Stimulated activated CD4-positive, alpha-beta T cell treated with anti-CD3 and anti-CD28 coated beads, TNF-alpha, amount 100 ng/mL, for 48 hours (primary cell): Measurements from ENCODE around the gene IL1RAPL2.
"Not testable (repeated sequence)": the region's sequence is repeated elsewhere in the genome, so short reads cannot be mapped to it uniquely, and the experiment has no call there.

ENCODE experiments used
- DNase-seq, 3 donors: peaks; one replicate each; pipeline ENCODE4 v3.0.0-alpha.2; 2020; ENCODE audit warnings: low read depth in 3 of 3

The IL1RAPL2 gene

DNA sequence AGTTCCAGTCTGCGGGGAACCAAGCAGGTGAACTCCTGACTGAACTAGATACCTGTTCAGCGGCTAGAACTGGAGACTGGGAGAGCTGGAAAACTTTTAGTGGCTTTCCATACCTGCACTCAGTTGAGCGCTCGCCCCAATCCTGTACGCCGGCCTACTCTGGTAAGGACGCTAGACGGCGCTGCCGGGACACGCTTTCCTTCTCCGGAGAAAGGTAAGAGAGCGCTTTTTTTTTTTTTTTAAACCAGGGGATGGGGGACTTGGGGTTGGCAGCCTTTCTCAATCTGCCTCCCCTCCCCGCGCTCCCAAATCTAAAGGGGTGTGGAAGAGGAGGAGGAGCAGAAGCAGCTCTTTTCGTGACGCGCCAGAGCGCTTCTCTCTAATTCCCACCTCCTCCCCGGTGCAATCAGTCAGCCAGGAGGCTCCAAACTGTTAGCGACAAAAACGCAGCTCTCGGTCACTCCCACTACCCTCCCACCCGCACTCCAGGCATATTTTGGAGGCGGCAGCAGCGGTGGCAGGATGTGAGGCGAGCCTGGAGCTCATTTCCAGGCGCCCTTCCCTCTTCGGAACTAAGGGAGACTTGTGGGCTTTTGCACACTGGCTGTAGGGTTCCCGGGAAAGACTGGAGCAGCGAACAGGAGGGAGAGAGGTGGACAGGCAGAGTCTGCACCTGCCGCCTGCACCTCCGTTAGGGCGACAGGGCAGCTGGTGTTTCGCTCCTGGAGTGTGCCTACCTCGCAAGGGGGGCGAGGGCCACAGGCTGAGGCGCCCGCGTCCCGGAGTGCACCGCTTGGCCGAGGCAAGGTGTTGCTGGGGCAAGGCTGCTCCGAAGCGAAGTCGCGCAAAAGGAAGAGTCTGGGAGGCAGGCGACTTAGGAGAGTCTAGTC, at the start of gene IL1RAPL2:
Gene IL1RAPL2, plus strand, starts transcription at position 409 of the 890 bp plus-strand sequence.
- peak in 1 of 3 donors; percentile 6 for DNase-seq

DNA sequence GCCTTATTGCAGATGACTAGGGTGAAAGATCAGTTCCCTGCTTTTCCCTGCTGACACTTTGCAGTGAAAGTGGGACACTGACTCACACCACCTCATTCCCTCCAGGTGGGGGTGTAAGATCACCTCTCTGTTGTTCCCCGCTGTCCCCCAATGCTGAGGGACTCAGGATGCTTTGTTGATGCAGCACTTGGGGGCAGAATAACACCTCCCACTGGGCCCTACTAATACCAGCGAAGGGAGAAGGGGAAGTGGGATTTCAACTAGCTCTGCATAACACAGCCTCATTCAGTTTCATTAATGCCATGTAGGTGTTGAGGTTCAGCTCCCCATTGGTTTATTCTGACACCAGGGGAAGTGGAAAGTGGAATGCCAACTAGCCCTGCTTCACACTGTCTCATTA, 43.6 kb upstream of the IL1RAPL2 start:
- no peak for DNase-seq

DNA sequence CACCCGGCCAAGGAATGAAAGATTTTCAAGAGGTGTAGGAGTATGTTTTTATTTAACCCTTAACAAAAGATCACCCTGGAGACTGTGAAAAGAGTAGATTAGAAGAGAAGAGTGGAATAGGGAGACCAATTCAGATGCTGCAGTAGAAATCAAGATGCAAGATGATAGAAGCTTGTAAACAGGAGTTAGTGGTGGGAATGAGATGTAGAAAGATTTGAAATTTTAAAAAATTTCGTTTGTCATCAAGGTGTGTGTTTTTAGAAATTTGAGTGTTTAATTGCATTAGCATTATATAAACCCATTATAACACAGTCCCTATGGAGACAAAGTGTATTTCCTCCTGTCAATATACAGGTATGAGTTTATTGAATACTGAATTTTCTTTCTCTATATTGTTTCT, 42.1 kb upstream of the IL1RAPL2 start:
- no peak for DNase-seq

GRCh38 chrX:104539081-104539480, 26.9 kb upstream of the IL1RAPL2 start:
- DNase-seq = no peak

DNA sequence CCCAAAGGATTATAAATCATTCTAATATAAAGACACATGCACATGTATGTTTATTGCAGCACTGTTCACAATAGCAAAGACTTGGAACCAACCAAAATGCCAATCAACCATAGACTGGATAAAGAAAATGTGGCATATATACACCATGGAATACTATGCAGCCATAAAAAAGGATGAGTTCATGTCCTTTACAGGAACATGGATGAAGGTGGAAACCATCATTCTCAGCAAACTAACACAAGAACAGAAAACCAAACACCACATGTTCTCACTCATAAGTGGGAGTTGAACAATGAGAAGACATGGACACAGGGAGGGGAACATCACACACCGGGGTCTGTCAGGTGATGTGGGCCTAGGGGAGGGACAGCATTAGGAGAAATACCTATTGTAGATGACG, 23.6 kb upstream of the IL1RAPL2 start:
- not testable (repeated sequence) for DNase-seq

DNA sequence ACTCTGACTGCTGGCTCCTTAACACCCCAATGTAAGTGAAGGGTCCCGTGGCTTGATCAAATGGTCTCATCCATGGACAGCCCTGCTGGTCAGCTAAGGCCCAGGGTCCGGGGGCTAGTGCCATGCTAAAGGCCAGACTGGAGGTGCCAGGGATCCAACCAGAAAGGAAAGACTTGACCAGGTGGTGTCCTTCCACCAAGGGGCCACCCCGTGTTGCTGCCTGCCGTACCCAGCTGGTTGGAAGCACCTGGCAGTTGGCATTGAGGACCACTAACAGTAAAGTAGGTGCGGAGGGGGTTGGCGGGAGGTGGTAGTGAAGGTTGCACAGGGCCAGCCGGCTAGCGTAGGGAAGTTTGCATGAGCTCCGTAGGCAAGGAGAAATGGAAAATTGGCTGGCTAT, 1.7 kb upstream of the IL1RAPL2 start:
- no peak for DNase-seq

DNA sequence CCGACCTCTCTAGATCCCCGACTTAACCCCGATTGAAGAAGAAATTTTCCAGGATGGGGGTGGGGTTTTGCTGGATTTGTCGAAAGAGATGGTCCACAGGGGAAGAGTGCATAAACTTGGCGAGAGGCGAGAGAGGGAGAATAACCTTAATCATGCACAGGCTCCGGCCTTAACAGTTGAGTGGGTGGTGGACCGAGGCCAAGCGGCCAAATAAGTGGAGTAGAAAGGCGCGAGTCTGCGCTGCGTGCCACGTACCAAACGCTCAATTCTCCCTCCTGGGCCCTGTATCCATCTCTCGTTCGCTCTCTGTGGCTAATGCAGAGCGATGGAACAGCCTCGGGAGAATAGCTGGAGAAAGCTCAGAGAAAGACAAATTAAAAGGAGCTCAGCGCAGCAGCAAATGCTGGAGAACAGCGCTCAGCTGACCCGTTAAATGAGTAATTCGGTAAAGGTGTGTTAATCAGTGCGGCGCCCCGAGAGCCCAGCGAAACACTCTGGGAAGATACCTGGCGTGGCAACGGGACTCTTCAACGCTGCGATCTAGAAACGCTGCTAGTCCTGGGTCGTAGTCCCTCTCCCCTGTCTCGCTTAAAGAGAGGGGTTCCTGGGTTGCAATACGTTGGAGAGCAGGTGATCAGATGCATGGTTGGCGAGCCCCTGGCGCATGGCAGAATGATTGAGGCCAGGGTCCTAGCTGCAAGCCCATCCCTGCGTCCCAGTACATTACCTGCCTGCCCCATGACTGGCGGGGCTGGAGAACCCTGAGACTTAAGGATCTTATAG, 887 bp upstream of the IL1RAPL2 start:
- DNase-seq = no peak

DNA sequence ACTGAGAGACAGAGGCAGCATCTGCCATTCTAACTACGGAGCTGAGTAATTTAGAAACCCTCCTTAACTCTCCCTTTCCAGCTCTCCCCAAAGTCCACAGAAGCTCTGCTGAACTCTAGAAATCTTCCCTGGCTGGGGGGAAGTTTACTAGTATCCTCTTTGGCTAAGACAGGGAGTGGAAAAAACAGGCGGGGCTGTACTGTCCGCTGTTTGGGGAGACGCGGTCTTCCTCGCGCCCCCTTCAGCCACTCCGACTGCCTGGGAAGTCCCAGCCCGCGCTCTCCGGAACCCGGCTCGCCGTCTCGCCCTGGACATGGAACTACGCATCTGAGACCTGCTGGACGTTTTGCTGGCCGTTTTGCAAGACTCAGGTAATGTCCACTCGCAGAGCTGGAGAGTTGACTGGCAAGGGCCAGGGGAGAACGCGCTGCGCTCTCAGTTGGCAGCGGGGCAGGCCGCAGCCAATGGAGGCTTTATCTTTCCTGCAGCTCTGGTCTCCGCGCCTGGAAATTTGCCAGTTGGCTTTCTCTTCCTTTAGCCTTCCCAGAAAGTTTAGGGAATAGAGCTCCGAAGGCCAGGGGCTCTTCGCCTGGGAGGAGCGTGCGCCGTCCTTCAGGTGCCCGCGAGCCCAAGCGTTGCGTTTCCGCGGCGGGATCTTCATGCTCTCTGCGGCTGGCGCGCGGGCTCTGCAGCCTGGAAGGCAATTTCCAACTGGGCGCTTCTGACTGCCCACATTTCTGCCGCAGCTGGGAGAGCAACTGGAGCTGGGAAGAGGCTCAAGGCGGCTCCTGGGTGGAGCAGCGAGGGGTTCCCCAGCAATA, 892 bp downstream of the IL1RAPL2 start:
- DNase-seq = no peak

GRCh38 chrX:104567506-104567905, 1.5 kb downstream of the IL1RAPL2 start:
- no peak for DNase-seq

DNA sequence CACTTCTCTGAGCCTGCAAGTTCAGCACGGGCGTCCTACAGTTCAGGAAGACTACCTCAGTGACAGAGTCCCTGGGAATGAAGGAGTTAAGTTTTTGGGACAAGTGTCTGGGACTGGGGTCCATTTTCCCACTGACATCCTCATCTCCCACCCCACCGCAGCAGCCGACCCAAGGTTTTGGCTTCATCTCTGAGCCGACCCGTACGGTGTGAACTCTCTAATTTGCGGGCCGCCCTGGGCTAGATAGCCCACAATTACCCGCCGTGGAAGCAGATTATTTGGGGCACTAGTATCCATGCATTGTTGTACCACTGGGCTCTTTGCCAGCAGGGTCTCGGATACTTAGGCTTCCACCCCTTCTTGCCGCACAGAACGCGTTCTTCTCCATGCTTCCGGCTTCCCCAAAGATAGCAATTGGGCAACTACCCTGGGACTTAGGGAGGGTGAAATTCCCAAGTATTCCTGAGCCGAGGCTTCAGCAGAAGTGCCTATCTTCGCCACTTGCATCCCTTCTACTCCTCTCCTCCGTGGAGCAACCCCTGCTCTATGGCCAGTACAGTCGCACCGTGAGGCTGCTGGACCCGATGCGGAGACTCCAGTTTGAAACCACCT, 2.4 kb downstream of the IL1RAPL2 start:
- DNase-seq = no peak

DNA sequence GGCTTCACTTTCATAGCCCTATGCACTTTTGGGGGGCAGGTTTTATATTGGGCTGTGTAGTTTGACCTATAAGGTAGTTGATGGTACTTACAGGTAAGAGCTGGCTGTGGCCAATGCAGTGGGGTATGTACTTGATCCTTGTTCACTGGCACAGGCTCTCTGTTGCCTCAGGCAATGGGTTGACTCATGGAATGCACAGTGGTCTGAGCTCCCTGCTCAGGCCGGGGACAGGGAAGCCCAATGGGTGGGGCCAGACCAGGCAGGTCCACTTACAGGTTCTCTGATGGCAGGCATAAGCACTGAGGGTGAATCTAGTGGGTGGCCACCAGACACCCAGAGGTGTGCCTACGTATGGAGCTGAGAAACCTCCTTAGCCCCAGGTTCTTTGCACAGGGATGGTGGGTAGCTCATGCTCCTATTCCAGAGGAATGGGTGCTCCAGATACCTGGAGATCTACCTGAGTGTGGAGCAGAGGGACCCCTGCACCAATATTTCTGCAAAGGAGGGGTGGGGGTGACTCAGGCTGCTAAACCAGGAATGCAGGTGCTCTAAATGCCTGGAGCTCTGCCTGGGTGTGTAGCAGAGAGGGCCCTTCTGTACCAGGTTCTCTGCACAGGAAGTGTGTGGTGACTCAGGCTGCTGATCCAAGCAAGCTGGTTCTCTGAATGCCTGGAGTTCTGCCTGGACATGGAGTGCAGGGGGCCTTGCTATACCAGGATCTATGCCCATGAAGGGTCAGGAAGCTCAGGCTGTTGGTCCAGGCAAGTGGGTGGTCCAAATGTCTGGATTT, 52.3 kb downstream of the IL1RAPL2 start:
- DNase-seq = no peak

- DNase-seq = no peak
Observed at GRCh38 chrX:104621781-104622180, 55.8 kb downstream of the IL1RAPL2 start.

DNA sequence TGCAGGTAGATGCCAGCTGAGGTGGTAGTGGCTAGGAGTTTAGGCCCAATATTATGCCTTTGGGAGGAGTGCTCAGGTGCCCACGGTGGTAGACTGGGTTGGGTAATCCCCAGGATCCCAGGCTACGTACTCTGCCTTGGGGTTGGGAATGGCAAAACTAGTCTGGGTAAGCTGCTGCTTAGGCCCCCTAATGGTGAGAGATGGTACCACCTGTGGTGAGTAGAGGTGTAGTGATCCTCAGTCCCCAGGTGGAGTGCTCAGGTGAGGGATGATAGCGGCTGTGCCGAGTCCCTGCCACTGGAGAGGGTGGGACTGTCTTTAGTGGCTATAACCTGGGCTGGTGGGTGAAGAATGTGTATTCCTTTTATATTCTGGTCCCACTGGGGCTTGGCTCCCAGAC, 75.2 kb downstream of the IL1RAPL2 start:
- no peak for DNase-seq

DNA sequence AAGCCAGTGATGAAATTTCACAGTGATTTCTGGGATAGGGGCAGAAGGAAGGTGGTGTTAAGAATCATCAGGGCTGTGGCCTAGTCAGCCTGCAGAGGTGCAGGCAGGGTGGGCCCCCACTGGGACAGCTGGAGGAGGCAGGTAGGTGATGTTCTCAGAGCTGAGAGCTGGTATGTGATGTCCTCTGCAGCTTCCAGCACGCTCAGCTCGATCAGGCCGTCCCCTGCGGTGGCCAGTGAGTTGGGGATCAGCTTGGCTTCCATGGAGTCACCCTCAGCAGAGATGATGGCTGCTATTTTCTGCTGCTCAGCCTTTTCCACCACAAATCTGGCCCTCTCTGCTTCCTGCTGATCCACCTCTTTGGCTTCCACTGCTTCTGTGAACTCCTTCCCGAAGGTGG, 81.1 kb downstream of the IL1RAPL2 start:
- DNase-seq = no peak

GRCh38 chrX:104659005-104659744, 93.2 kb downstream of the IL1RAPL2 start:
- DNase-seq = no peak

DNA sequence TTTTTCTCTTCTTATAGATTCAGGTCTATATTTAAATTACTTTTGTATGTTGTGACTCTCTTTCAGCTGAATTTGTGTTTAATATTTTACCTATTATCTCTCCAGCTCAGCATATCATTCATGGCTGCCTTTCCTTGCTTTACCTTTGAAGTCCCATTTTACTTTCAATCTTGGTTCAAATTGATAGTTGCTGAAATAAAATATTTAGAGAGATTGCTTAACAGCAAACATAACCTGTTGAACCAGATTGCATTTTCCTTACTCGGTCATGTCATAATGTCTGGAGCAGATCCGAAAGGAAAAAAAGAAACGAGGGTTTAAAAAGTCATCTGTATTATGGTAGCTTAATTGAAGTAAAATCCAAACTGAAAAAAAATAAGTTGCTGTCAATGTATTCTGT, 94.1 kb downstream of the IL1RAPL2 start:
- no peak for DNase-seq

- DNase-seq = no peak
Observed at GRCh38 chrX:104662694-104663093, 96.7 kb downstream of the IL1RAPL2 start.

- DNase-seq = no peak
Observed at GRCh38 chrX:104665691-104666090, 99.7 kb downstream of the IL1RAPL2 start.

GRCh38 chrX:104668550-104668949, 102.6 kb downstream of the IL1RAPL2 start:
- DNase-seq = no peak

GRCh38 chrX:104669063-104669462, 103.1 kb downstream of the IL1RAPL2 start:
- no peak for DNase-seq
